Activated CD8-positive, alpha-beta memory T cell treated with anti-CD3 and anti-CD28 coated beads for 36 hours (primary cell): ENCODE measurements around the gene ATP6V1G3. TPM values are rescaled to one million over a fixed set of nuclear protein-coding genes. Genes with fewer than 3 reads are reported as not detected.
"Not testable (repeated sequence)": the region's sequence is repeated elsewhere in the genome, so short reads cannot be mapped to it uniquely, and the experiment has no call there.

ENCODE experiments used
- CTCF ChIA-PET: fragments of 350-600 bp; sonication (Branson Sonifier 250); formaldehyde crosslinking; loops from one replicate; lab custom pipeline; 2021; ENCODE audit warnings: antibody characterized with exemption; lab: Charles Lee
- POLR2A ChIA-PET: fragments of 350-600 bp; sonication (Branson Sonifier 250); formaldehyde crosslinking; loops from one replicate; lab custom pipeline; 2021; ENCODE audit warnings: antibody characterized with exemption; lab: Charles Lee
- total RNA-seq, 2 experiments: library from RNA; stranded (reverse); gene quantifications; one replicate each; pipeline ENCODE4 v1.2.3, GENCODE V29; 2021

The ATP6V1G3 gene
- total RNA-seq, 2 experiments from 2014 or later, result not detected

DNA sequence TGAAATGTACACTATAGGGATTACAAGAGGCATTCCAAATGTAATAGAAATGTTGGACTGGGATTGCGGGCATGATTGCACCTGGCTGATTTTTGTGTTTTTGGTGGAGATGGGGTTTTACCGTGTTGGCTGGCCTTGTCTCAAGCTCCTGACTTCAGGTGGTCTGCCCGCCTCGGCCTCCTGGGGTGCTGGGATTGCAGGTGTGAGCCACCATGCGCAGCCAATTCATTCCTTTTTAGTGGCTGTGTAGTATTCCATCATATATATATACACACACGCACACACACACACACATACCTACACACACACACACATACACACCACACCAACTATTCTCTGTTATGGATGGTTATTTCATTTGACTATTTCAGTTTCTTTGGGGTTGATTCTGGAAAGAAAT, 4.7 kb upstream of the ATP6V1G3 start:
- ChIA-PET POLR2A (no interaction called here), CTCF (no interaction called here)

DNA sequence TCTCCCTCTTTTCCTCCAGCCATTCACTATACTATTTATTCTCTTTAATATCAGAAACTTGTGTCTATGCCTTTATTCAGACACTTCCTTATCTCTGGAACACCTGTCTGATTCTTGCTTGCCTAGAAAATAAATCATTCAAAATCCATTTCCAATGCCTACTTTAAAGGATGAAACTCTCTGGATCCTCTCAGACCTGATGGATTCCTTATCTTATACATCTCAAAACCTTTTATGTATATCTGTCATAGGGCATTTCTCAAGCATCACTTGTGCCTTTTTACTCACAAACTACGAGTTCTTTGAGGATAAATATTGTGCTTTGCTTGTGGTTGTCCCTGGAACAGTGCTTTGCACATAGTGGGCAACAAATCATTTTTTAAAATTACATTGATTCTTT, 3.8 kb upstream of the ATP6V1G3 start:
- ChIA-PET POLR2A (no interaction called here), CTCF (no interaction called here)

GRCh38 chr1:198543670-198544260, 3.3 kb upstream of the ATP6V1G3 start:
- POLR2A ChIA-PET, result no interaction called here
- CTCF ChIA-PET, result no interaction called here

DNA sequence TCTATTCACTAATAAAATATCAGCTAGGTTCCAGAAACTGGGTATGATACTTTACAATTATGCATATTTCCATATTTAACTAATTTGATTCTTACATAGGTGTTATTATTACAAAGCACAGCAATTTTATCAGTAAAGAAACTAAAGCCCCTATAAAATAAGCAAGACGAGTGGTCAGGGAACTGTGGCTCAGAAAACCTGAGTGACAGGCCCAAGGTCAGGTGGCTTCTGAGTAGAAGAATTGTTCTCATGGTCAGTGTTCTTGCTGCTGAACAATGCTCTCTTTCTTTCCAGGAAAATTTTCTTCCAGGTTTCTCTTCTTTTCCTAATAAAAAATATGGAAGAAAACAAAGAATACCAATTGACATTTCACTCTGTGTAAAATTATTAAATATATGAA, 2.2 kb upstream of the ATP6V1G3 start:
- CTCF ChIA-PET, result no interaction called here
- POLR2A ChIA-PET, result no interaction called here

- POLR2A ChIA-PET, result no interaction called here
Measured at GRCh38 chr1:198541737-198542136, 1.3 kb upstream of the ATP6V1G3 start.

GRCh38 chr1:198538579-198539364, 1.7 kb downstream of the ATP6V1G3 start:
- CTCF ChIA-PET, result no interaction called here
- POLR2A ChIA-PET, result no interaction called here

More at GRCh38 chr1:198541737-198542136, 1.3 kb upstream of the ATP6V1G3 start:
- CTCF ChIA-PET, result no interaction called here

DNA sequence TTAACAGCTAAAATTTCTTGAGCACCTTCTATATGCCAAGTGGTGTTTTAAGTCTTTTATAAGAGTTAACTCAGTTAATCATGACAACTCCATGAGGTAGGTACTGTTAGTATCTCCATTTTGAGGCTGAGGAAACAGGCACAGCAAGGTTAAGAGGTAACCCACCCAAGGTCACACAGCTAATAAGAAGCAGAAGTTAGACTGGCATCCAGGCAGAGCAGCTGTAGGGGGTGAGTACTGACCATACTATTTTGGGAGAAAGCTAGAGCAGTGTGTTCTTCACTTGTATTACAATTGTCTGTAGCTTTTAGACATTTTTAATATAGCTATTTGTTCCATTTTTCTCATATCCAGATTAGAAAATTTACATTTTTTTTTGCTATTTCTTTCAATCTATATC, 4.8 kb downstream of the ATP6V1G3 start:
- CTCF ChIA-PET, result no interaction called here
- POLR2A ChIA-PET, result interaction anchor here (0.8 kb wide), 1 partner anchor 23 kb away, joined by 3 read pairs; no protein-coding TSS in a partner anchor

GRCh38 chr1:198534548-198535418, 5.7 kb downstream of the ATP6V1G3 start:
- POLR2A ChIA-PET, result no interaction called here
- CTCF ChIA-PET, result no interaction called here

DNA sequence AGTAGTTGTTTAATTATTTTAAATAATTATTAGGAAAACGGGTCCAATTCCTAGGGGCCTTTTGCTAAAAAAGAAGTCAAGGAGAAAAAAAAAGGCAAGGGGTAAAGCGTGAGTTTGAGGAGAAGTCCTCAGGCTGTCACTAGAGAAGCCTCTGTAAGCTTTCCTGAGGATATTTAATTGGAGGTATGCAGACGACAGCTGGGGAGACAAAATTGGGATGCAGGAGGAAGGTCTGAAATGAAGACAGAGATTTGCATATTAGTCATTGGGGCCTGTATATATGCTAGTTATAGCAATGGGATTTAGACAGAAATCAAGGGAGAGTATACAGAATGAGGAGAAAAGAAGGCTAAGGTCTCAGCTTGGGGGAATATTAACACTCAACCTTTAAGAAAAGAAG, 8.6 kb downstream of the ATP6V1G3 start:
- POLR2A ChIA-PET, result no interaction called here
- CTCF ChIA-PET, result no interaction called here

GRCh38 chr1:198530953-198531352, 9.5 kb downstream of the ATP6V1G3 start:
- POLR2A ChIA-PET, result no interaction called here
- CTCF ChIA-PET, result no interaction called here

GRCh38 chr1:198529414-198529813, 11.1 kb downstream of the ATP6V1G3 start:
- POLR2A ChIA-PET, result no interaction called here
- CTCF ChIA-PET, result interaction anchor here (2.0 kb wide), 1 partner anchor 10 kb away, joined by 4 read pairs; no protein-coding TSS in a partner anchor

DNA sequence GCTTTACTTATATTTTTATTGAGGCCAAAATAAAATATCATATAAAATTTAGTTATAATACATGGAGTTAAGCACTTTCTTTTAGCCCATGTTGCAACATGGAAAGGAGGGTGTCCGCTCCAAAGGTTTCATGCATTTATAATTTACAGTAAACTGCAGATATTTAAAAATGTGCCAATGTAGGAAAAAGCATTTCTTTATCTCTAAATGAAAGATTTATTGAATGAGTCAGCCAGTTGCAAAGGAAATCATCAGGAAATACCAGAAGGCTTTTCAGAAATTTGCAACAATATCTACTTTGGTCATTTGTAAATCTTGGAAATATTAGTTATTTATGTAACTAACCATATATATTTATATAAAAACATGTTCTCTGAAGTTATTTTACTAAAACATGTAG, 12.1 kb downstream of the ATP6V1G3 start:
- ChIA-PET CTCF (interaction anchor here (2.0 kb wide), 1 partner anchor 9 kb away, joined by 4 read pairs; no protein-coding TSS in a partner anchor), POLR2A (no interaction called here)

GRCh38 chr1:198524556-198524955, 15.9 kb downstream of the ATP6V1G3 start:
- CTCF ChIA-PET, result no interaction called here
- POLR2A ChIA-PET, result interaction anchor here (0.5 to 1.2 kb wide), 2 partner anchors 74 to 128 kb away, joined by 3 to 4 read pairs; no protein-coding TSS in a partner anchor

DNA sequence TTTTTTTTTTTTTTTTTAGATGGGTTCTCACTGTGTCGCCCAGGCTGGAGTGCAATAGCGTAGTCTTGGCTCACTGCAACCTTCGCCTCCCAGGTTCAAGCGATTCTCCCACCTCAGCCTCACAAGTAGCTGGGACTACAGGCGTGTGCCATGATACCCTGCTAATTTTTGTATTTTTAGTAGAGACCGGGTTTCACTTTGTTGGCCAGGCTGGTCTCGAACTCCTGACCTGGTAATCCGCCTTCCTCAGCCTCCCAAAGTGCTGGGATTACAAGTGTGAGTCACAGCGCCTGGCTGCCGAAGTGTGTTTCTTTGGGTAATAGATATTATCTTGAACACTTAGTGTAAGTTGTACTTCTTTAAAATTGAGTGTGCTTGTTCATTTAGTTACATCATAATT, 16.4 kb downstream of the ATP6V1G3 start:
- POLR2A ChIA-PET, result interaction anchor here (1.2 kb wide), 1 partner anchor 74 kb away, joined by 4 read pairs; no protein-coding TSS in a partner anchor
- CTCF ChIA-PET, result not testable (repeated sequence)

DNA sequence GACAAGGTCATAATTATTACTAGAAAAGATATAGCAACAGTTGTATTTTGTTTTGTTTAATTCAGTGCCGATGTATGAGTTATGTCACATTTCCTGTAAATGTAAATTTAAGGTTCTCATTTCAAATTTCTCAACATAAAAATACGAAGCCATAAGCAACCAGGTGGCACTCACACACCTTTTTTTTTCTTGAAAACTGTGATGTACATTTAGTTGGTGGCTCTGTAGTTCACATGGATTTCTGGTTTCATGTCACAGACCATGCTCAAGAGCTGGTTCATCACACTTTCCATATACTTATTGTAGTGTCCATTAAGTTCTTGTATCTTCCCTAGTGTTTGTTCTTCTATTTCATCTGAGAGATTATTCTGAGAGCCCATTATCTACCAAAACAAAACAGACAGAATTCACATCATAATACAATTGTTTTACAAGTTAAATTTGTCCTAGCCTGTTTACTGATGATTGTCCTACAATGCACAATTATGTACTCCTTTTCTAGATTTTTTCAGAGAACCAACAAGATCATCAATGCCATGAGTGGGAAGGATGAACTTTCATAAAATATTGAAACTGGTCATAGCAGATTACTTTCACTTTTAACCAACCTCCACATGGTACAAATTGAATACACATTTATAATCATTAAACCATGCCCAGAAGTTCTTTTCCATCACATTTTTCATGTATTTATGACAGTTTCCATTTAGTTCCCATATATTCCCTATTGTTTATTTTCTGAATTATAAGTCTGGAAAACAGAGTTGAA, 17.1 kb downstream of the ATP6V1G3 start:
- CTCF ChIA-PET, result interaction anchor here (0.9 kb wide), 1 partner anchor 99 kb away, joined by 3 read pairs; no protein-coding TSS in a partner anchor
- POLR2A ChIA-PET, result no interaction called here

DNA sequence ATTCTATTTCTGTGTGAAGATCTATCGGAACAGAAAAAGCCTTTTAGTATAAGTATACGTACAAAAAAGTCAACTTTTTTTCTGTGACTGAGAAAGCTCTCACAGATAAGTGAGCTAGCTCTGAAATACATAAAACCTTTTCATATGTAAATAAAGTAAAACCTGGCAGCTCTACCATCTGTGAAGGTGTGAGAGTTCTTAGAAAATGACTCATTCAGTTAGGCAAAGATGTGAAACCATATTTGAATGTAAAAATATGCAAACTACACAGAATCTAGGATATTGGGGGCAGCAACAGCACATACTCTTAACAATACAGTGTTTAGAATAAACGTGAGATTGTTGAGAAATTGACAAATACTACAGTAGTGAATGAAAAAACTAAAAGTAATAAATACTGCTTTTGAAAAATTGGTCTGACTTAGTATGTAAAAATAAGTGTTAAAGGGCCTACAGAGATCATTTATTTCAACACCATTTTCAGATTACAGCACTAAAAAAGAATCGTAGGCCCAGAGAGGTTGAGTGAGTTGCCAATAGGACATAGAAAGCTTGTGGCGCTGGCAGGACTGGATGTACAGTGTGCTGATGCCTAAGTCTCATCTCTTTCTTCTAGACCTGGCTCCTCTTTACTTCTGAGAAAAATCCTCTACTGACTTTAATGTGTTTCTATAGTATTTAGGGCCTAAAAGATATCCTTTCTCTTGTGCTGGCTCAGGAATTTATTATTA, 19.8 kb downstream of the ATP6V1G3 start:
- ChIA-PET CTCF (interaction anchor here (1.5 kb wide), 1 partner anchor 9 kb away, joined by 4 read pairs; no protein-coding TSS in a partner anchor), POLR2A (interaction anchor here (1.0 kb wide), 1 partner anchor 129 kb away, joined by 3 read pairs; no protein-coding TSS in a partner anchor)

DNA sequence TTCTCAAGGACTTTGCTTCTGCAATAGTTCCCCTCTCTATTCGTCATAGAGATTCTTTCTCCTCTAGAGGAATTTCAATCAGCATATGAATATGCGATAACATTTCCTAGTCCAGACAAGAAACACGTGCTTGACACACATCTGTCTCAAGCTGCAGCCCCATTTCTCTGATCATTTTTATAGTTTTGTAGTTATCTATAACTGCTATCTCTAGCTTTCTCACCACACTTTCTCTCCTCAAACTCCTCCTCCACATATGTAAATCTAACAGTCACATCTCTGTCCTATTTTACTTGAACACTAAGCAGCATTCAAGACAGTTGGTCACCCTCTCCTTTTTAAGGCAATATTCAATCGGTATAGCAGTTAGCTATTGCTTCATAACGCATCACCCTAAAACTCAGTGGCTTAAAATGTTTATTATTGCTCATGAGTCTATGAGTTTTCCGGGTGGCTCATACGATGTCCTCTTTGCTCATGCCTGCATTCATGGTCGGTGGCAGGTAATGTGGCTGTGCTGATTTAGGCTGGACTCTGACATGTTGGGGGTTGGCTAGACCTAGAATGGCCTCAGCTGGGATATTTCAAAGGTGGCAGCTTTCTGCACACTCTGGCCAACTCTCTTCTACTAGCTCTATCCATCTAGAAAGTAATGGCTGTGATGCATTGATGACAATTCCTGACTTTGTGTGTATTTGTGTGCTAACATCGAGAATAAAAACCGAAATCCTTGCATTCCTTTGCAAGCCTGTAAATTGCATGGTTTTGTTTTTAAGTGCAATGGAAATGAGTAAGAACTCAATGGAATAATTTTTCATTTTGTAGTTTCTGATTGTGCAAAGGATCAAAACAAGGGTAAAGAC, 20.6 kb downstream of the ATP6V1G3 start:
- POLR2A ChIA-PET, result interaction anchor here (0.8 to 1.0 kb wide), 2 partner anchors 130 to 272 kb away, joined by 3 to 4 read pairs; no protein-coding TSS in a partner anchor
- CTCF ChIA-PET, result interaction anchor here (0.6 to 1.5 kb wide), 2 partner anchors 9 to 295 kb away, joined by 3 to 4 read pairs; no protein-coding TSS in a partner anchor
